Progenitor cell of endocrine pancreas (in vitro differentiated cells): ENCODE data around the gene FBXO47. TPM values are rescaled to one million over a fixed set of nuclear protein-coding genes. Genes with fewer than 3 reads are reported as not detected.
A peak's percentile ranks its signal among the peaks of the same experiment; 100 is the strongest.

ENCODE experiments used
- DNase-seq: peaks from one replicate; pipeline ENCODE4 v3.0.0; 2021; ENCODE audit warnings: low spot score; ENCODE audit not compliant: unreplicated experiment
- H3K27ac Mint-ChIP-seq: 2 replicates; pipeline ENCODE4 v1.8.0; 2021; ENCODE audit warnings: mild to moderate bottlenecking, moderate library complexity, mixed read lengths
- H3K27me3 Mint-ChIP-seq: 2 replicates; pipeline ENCODE4 v1.8.0; 2021; ENCODE audit warnings: mixed read lengths
- H3K36me3 Mint-ChIP-seq: 2 replicates; pipeline ENCODE4 v1.8.0; 2022; ENCODE audit warnings: mixed read lengths; ENCODE audit not compliant: insufficient read depth
- H3K4me1 Mint-ChIP-seq: 2 replicates; pipeline ENCODE4 v1.8.0; 2021; ENCODE audit warnings: low read depth, mixed read lengths
- H3K4me3 Mint-ChIP-seq: 2 replicates; pipeline ENCODE4 v1.8.0; 2021; ENCODE audit warnings: low read depth, mild to moderate bottlenecking, moderate library complexity, mixed read lengths
- H3K9me3 Mint-ChIP-seq: 2 replicates; pipeline ENCODE4 v1.8.0; 2021; ENCODE audit warnings: low read depth, mixed read lengths
- CTCF ChIP-seq: fragments of 200-600 bp; sonication (generic); IDR thresholded peaks from one replicate; pipeline ENCODE4 v1.5.0; 2021; ENCODE audit warnings: antibody characterized with exemption, mild to moderate bottlenecking; ENCODE audit not compliant: unreplicated experiment
- long read RNA-seq: library from polyadenylated mRNA; unstranded; transcript quantifications from one replicate; pipeline ENCODE4 v2.0.0, GENCODE V29; 2020
- total RNA-seq: library from RNA; stranded (reverse); gene quantifications from 2 replicates; pipeline ENCODE4 v1.2.1, GENCODE V29; 2021

Gene FBXO47, protein sequence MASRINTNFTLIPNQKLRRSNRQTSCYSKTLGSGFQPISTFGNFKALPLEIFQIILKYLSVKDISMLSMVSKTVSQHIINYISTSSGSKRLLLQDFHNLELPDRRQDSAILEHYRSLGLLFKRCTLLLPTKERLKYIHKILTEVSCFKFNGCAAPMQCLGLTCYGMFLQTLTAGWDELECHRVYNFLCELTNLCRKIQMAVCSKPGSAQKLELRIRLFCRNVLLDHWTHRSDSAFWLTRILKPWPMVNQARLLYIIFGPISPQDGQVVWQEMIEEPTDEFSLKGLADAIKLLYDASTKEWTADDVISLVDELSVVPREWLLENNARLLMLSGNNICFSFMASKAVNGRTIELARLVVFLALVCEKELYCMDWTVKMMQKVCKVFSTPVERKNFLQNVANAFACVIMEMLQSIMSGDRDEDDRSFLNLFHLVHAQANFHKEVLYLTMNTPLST
- not detected in 2 replicates for total RNA-seq
- long read RNA-seq = 0 reads

DNA sequence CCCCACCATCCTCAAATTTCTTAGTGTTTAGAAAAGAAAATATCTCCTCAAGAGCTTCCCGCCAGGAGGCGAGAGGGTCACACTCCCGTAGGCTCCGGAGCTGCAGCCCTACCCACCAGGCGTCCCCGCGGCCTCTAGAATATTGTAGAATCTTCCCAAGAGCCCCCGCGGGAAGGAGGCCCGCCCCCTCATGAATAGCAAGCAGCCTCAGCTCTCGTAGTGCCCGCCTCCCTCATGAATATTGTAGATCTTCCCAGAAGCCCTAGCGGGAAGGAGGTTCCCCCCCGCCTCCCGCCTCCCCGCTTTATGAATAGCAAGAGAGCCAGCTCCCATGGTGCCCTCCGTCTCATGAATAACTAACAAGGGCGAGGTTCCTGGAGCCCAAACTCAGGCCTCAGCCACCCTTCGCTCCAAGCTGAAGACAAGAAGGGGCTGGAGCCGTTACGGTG lies at the start of gene FBXO47:
Gene FBXO47 (minus strand): TSS at position 114 of the 449 bp plus-strand sequence. CDS start 4,378 bp downstream, outside the sequence.
- H3K36me3 Mint-ChIP-seq = no peaks in the 10 kb centered on the region
- peak; percentile 51 for DNase-seq
- H3K4me3 Mint-ChIP-seq = peak within 1 kb of the TSS; percentile 62
- peaks cover 2% of the 10 kb centered on the region for H3K4me1 Mint-ChIP-seq
- peak within 1 kb of the TSS; percentile 7 for H3K27ac Mint-ChIP-seq
- no peaks in the 10 kb centered on the region for H3K9me3 Mint-ChIP-seq
- no peak for TF ChIP-seq CTCF
- H3K27me3 Mint-ChIP-seq = peaks cover 10% of the 10 kb centered on the region

DNA sequence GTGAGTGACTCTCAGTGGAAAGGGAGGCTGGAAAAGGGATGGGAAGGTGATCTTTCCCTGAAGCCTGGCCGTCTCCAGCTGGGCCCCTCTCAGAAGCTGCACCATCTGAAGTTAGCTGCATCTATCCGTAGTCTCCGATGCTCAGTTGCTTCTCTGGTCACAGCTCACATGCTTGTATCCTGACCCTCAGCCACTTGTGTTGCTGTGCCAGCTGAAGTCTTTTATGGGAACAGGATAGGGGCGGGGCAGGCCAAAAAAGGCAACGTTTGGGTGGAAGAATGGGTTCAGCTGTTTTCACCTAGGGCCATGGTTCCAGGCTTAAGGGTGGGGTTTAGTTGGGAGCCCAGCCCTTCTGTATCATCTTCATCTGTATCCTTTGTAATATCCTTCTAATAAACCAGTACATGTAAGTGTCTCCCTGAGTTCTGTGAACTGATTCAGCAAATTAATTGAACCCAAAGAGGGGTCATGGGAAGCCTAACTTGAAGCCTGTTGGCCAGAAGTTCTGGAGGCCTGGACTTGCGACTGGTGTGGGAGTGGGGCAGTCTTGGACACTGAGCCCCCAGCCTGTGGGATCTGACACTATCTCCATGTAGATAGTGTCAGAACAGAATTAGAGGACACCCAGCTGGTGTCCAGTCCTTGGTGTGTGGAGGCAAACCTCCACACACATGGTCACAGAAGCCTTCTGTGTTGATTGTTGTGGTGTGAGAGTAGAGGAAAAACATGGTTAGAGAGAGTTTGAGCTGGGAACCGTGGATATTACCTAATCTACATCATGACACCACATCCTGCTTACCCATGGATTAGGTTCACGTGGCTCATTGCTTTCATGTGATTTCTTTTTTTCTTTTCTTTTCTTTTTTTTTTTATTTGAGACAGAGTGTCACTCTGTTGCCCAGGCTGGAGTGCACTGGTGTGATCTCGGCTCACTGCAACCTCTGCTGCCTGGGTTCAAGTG lies 49.3 kb upstream of the FBXO47 start:
- DNase-seq = no peak
- H3K9me3 Mint-ChIP-seq = no peaks in the 10 kb centered on the region
- peaks cover 5% of the 10 kb centered on the region for H3K4me1 Mint-ChIP-seq
- no peak overlapping the region for H3K4me3 Mint-ChIP-seq
- H3K27me3 Mint-ChIP-seq = peaks cover 29% of the 10 kb centered on the region
- no peak for TF ChIP-seq CTCF
- no peak overlapping the region for H3K27ac Mint-ChIP-seq
- H3K36me3 Mint-ChIP-seq = no peaks in the 10 kb centered on the region

DNA sequence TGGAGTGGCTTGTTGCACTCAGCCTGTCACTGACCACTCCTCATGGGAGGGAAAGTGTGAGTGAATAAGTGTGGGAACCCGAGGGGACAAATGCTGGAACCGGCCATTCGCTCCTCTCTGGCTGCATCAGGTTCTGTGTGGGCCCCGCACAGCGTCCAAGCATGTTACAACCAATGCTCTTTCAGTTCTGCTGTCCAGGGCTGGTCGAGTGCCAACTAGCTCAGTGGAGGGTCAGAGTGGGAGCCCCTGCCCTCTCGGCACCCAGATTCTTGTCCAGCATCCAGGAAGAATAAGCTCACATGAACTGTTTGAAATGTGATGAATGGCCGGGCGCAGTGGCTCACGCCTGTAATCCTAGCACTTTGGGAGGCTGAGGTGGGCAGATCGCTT lies 48.3 kb upstream of the FBXO47 start:
- H3K27me3 Mint-ChIP-seq = peaks cover 27% of the 10 kb centered on the region
- peaks cover 5% of the 10 kb centered on the region for H3K4me1 Mint-ChIP-seq
- no peak overlapping the region for H3K27ac Mint-ChIP-seq
- DNase-seq = no peak
- TF ChIP-seq CTCF = no peak
- H3K36me3 Mint-ChIP-seq = no peaks in the 10 kb centered on the region
- no peak overlapping the region for H3K4me3 Mint-ChIP-seq
- H3K9me3 Mint-ChIP-seq = no peaks in the 10 kb centered on the region

DNA sequence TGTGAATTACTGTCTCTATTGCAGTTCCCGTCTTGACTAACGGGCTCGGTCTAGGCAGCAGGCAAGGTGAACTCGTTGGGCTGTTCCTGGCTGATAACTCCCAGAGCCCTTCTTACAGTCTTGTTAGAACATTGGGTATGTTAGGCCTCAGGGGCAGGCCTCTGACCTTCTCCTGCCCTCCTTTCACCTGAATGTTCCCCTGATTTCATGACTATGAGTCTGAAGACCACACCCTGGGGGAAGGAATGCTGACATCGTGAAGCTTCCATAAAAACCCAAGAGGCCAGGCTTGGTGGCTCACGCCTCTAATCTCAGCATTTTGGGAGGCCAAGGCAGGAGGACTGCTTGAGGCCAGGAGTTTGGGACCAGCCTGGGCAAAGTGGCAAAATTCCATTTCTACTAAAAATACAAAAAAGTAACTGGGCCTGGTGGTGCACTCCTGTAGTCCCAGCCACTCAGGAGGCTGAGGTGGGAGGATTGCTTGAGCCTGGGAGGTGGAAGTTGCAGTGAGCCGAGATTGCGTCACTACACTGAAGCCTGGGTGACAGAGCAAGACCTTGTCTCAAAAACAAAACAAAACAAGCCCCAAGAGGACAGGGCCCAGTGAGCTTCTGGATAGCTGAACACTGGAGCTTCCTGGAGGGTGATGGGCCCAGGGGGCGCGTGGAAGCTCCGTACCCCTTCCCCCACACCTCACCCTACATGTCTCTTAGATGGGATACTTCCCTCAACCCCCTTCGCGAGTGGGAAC lies 47.8 kb upstream of the FBXO47 start:
- H3K4me3 Mint-ChIP-seq = no peak overlapping the region

More for the DNA sequence above, 47.8 kb upstream of the FBXO47 start:
- no peak for DNase-seq
- Mint-ChIP-seq H3K4me1 (peaks cover 5% of the 10 kb centered on the region), H3K9me3 (no peaks in the 10 kb centered on the region), H3K36me3 (no peaks in the 10 kb centered on the region), H3K27me3 (peaks cover 26% of the 10 kb centered on the region), H3K27ac (peak overlapping the region; percentile 67)
- no peak for TF ChIP-seq CTCF
